Caco-2 (cell line): ENCODE measurements around the gene CCN5. TPM values are rescaled to one million over a fixed set of nuclear protein-coding genes. Genes with fewer than 3 reads are reported as not detected.

ENCODE experiments used
- BruUV-seq: library from RNA; stranded (reverse); fragments of 400-500 nt; replicated peaks from 2 replicates; lab custom pipeline; 2021; lab: Mats Ljungman, UMichigan
- CTCF ChIA-PET: fragments of 300-600 bp; sonication (Branson Sonifier 250); formaldehyde crosslinking; loops from one replicate; lab custom pipeline; 2022; ENCODE audit warnings: antibody characterized with exemption; lab: Charles Lee
- POLR2A ChIA-PET: fragments of 300-600 bp; sonication (Branson Sonifier 250); formaldehyde crosslinking; loops from one replicate; lab custom pipeline; 2022; ENCODE audit warnings: antibody characterized with exemption; lab: Charles Lee
- DNase-seq, 2 experiments: peaks; one replicate each; pipeline versions ENCODE4 v3.0.0 to v3.0.0-alpha.2; 2020 to 2022
- H3K27me3 ChIP-seq: replicated peaks from 2 replicates; pipeline ENCODE4 v1.6.0; 2011; ENCODE audit warnings: low read length; ENCODE audit not compliant: control insufficient read depth, insufficient read depth
- H3K36me3 ChIP-seq: 2 replicates; pipeline ENCODE4 v1.5.1; 2011; ENCODE audit warnings: low read length; ENCODE audit not compliant: control insufficient read depth, insufficient read depth
- H3K4me1 ChIP-seq: fragments of 250-450 bp; sonication (Bioruptor Pico); 2 replicates; pipeline ENCODE4 v1.5.1; 2020; ENCODE audit warnings: mild to moderate bottlenecking
- H3K4me3 ChIP-seq: 2 replicates; pipeline ENCODE4 v1.5.1; 2011; ENCODE audit warnings: low read depth, mild to moderate bottlenecking, control low read depth, low read length
- H3K9me3 ChIP-seq: fragments of 250-450 bp; sonication (Bioruptor Pico); 2 replicates; pipeline ENCODE4 v1.5.1; 2020; ENCODE audit warnings: mild to moderate bottlenecking, moderate library complexity
- H3K27ac Mint-ChIP-seq: one replicate; pipeline ENCODE4 v1.8.0; 2022; ENCODE audit warnings: mixed read lengths; ENCODE audit not compliant: unreplicated experiment
- H3K27me3 Mint-ChIP-seq: one replicate; pipeline ENCODE4 v1.8.0; 2022; ENCODE audit warnings: mixed read lengths; ENCODE audit not compliant: insufficient read depth, unreplicated experiment
- H3K36me3 Mint-ChIP-seq: one replicate; pipeline ENCODE4 v1.8.0; 2022; ENCODE audit warnings: mild to moderate bottlenecking, mixed read lengths; ENCODE audit not compliant: insufficient read depth, unreplicated experiment
- H3K4me1 Mint-ChIP-seq: one replicate; pipeline ENCODE4 v1.8.0; 2022; ENCODE audit warnings: low read depth, mixed read lengths; ENCODE audit not compliant: unreplicated experiment
- H3K4me3 Mint-ChIP-seq: one replicate; pipeline ENCODE4 v1.8.0; 2022; ENCODE audit warnings: mild to moderate bottlenecking, moderate library complexity, mixed read lengths; ENCODE audit not compliant: unreplicated experiment
- H3K9me3 Mint-ChIP-seq: one replicate; pipeline ENCODE4 v1.8.0; 2022; ENCODE audit warnings: mixed read lengths; ENCODE audit not compliant: unreplicated experiment
- CTCF ChIP-seq, 2 experiments: fragments of 200-600 bp in 1 of 2; IDR thresholded peaks; 1 replicate in 1 of 2; 2 replicates in 1 of 2; pipeline versions ENCODE4 v1.5.1 to v1.8.0; 2011 to 2022; ENCODE audit warnings: antibody characterized with exemption in 1 of 2, control low read depth in 1 of 2, inconsistent platforms in 1 of 2, low read depth in 1 of 2, low read length in 1 of 2, mild to moderate bottlenecking in 1 of 2, moderate library complexity in 1 of 2; ENCODE audit not compliant: insufficient read depth in 1 of 2, severe bottlenecking in 1 of 2, unreplicated experiment in 1 of 2
- intact Hi-C: fragments of 100-400 bp; cut with micrococcal nuclease; formaldehyde crosslinking; loops from one replicate; pipeline ENCODE4 v1.10.0; 2022; ENCODE audit not compliant: unreplicated experiment
- total RNA-seq: library from RNA; stranded (reverse); gene quantifications from 2 replicates; pipeline ENCODE4 v1.2.3, GENCODE V29; 2022

Gene CCN5
- total RNA-seq, 1 experiment from 2014 or later, result not detected

GRCh38 chr20:44776980-44777379, 61.8 kb downstream of the CCN5 start:
- ChIA-PET POLR2A (interaction anchor here (1.3 kb wide), 1 partner anchor 108 kb away, joined by 7 read pairs; the partner anchor contains the start of gene YWHAB), CTCF (interaction anchor here (0.6 to 1.4 kb wide), 5 partner anchors 9 to 93 kb away, joined by 3 to 8 read pairs (median 5); no protein-coding TSS in a partner anchor)
- Mint-ChIP-seq H3K9me3 (no peaks in the 10 kb centered on the region), H3K4me3 (no peak overlapping the region), H3K27me3 (peaks cover 9% of the 10 kb centered on the region), H3K36me3 (no peaks in the 10 kb centered on the region), H3K27ac (no peak overlapping the region), H3K4me1 (no peaks in the 10 kb centered on the region)
- no TSS peak for BruUV-seq
- TF ChIP-seq CTCF (IDR thresholded peaks at IDR 0.05; ENCODE audit: insufficient read depth in 1 of 2, low read depth in 1 of 2, low read length in 1 of 2, severe bottlenecking in 1 of 2, unreplicated experiment in 1 of 2), result no peak
- Histone ChIP-seq H3K4me1 (no peaks in the 10 kb centered on the region), H3K36me3 (no peaks in the 10 kb centered on the region), H3K4me3 (no peak overlapping the region), H3K9me3 (peaks cover 4% of the 10 kb centered on the region; the same call in 1 of the 2 replicates), H3K27me3 (no peaks in the 10 kb centered on the region)
- peak; percentile 59 to 82 for DNase-seq
- intact Hi-C loops, result loop anchor here (2.0 kb wide), 1 partner anchor 30 kb away; no protein-coding TSS in a partner anchor

Other genes with a start within 250 kb of the CCN5 start
- gene TTPAL, start 239.5 kb upstream of the CCN5 start, total RNA-seq, result 53.9 and 54.6 TPM in 2 replicates
- 179 and 185 TPM in 2 replicates for gene SERINC3, start 193.3 kb upstream of the CCN5 start, total RNA-seq
- 25.9 and 29.5 TPM in 2 replicates for gene PKIG, start 132.8 kb upstream of the CCN5 start, total RNA-seq
- 21.1 and 23.5 TPM in 2 replicates for gene ADA, start 63.7 kb upstream of the CCN5 start, total RNA-seq
- 2.9 and 3.4 TPM in 2 replicates for gene KCNK15, start 30.5 kb downstream of the CCN5 start, total RNA-seq
- 7.8 and 9.0 TPM in 2 replicates for gene RIMS4, start 95.2 kb downstream of the CCN5 start, total RNA-seq
- gene YWHAB, start 170.3 kb downstream of the CCN5 start, total RNA-seq, result 522 and 539 TPM in 2 replicates
- 242 and 255 TPM in 2 replicates for gene PABPC1L, start 194.7 kb downstream of the CCN5 start, total RNA-seq
- 131 and 139 TPM in 2 replicates for gene TOMM34, start 245.0 kb downstream of the CCN5 start, total RNA-seq